Lung (tissue), 16 donors: ENCODE data around the gene LCN15. TPM values are rescaled to one million over a fixed set of nuclear protein-coding genes. Genes with fewer than 3 reads are reported as not detected.
A peak's percentile ranks its signal among the peaks of the same experiment; 100 is the strongest.

Experiments used
- ATAC-seq: fragments of 200-7000 bp; cut with Tn5 transposase; one replicate; pipeline ENCODE4 v1.9.1; 2020; ENCODE audit warnings: moderate number of reproducible peaks; ENCODE audit not compliant: insufficient read depth, low FRiP score
- DNase-seq, 3 donors: peaks; one replicate each; pipeline ENCODE4 v3.0.0-alpha.2; 2013 to 2017
- H3K27ac ChIP-seq, 2 donors: one replicate each; pipeline ENCODE4 v1.5.1; 2013; ENCODE audit warnings: mild to moderate bottlenecking in 2 of 2, moderate library complexity in 2 of 2, control low read depth in 1 of 2, inconsistent platforms in 1 of 2, low read depth in 1 of 2, low read length in 1 of 2
- H3K27me3 ChIP-seq, 3 donors: one replicate each; pipeline ENCODE4 v1.5.1; 2013; ENCODE audit warnings: low read length in 2 of 3; ENCODE audit not compliant: control insufficient read depth in 3 of 3, insufficient read depth in 3 of 3
- H3K36me3 ChIP-seq, 4 donors: one replicate each; pipeline ENCODE4 v1.5.1; 2013; ENCODE audit warnings: low read length in 4 of 4, mild to moderate bottlenecking in 1 of 4, moderate library complexity in 1 of 4; ENCODE audit not compliant: control insufficient read depth in 4 of 4, insufficient read depth in 4 of 4
- H3K4me1 ChIP-seq, 5 donors: one replicate each; pipeline ENCODE4 v1.5.1; 2013; ENCODE audit warnings: low read length in 5 of 5, mild to moderate bottlenecking in 2 of 5, moderate library complexity in 1 of 5; ENCODE audit not compliant: control insufficient read depth in 5 of 5, insufficient read depth in 5 of 5
- H3K4me3 ChIP-seq: one replicate; pipeline ENCODE4 v1.5.1; 2013; ENCODE audit warnings: mild to moderate bottlenecking, control low read depth, moderate library complexity
- H3K9ac ChIP-seq, 2 donors: one replicate each; pipeline ENCODE4 v1.5.1; 2013; ENCODE audit warnings: low read length in 2 of 2, control low read depth in 1 of 2; ENCODE audit not compliant: insufficient read depth in 1 of 2
- H3K9me3 ChIP-seq, 4 donors: one replicate each; pipeline ENCODE4 v1.5.1; 2013; ENCODE audit warnings: low read length in 3 of 4, mild to moderate bottlenecking in 1 of 4, moderate library complexity in 1 of 4; ENCODE audit not compliant: control insufficient read depth in 4 of 4, insufficient read depth in 3 of 4
- WGBS, 2 donors: extraction: QIAGEN DNeasy Blood & Tissue Kit; methylation state at CpG; one replicate each; pipeline ENCODE4 v1.1.7; 2013; 5-methylcytosine and 5-hydroxymethylcytosine counted together
- long read RNA-seq, 5 donors: transcript quantifications; one replicate each; lab custom pipeline, GENCODE V29; 2026
- polyA plus RNA-seq, 2 donors: library from polyadenylated mRNA; stranded (reverse); fragments of 200-250 nt; gene quantifications; one replicate each; pipeline ENCODE4 v1.2.1, GENCODE V29; 2013
- total RNA-seq, 2 donors: library from RNA; depleted of rRNA in 1 of 2; stranded (reverse); fragments of >200 nt in 1 of 2; gene quantifications; one replicate each; pipeline ENCODE4 v1.2.1, GENCODE V29; 2014 to 2021
- TF ChIP-seq, protein P1 (sequence below): IDR thresholded peaks from 2 replicates; pipeline ENCODE4 v1.5.1; 2012; ENCODE audit warnings: mild to moderate bottlenecking; ENCODE audit errors: control extremely low read depth, extremely low read depth
- donor health status: control.
- donor health status: control.
- donor health status: Bipolar disorder and iron deficiency.
- donor health status: healthy.
- donor health status: DM: yes; HTN: yes; CAD: no.

Gene LCN15, protein sequence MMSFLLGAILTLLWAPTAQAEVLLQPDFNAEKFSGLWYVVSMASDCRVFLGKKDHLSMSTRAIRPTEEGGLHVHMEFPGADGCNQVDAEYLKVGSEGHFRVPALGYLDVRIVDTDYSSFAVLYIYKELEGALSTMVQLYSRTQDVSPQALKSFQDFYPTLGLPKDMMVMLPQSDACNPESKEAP
- total RNA-seq = not detected
- under 1 TPM in 1 of 2 donors, not detected in 1; 0.16 TPM for polyA plus RNA-seq
- long read RNA-seq, donor 1, partial matches to known transcripts = 108 of 168 reads
- long read RNA-seq, donor 1, other reads (novel, unspliced or antisense) = 60 of 168 reads
- long read RNA-seq, donor 2 = 0 reads
- long read RNA-seq, donor 3 = 0 reads
- long read RNA-seq, donor 4 = 0 reads
- long read RNA-seq, donor 5 = 0 reads

DNA sequence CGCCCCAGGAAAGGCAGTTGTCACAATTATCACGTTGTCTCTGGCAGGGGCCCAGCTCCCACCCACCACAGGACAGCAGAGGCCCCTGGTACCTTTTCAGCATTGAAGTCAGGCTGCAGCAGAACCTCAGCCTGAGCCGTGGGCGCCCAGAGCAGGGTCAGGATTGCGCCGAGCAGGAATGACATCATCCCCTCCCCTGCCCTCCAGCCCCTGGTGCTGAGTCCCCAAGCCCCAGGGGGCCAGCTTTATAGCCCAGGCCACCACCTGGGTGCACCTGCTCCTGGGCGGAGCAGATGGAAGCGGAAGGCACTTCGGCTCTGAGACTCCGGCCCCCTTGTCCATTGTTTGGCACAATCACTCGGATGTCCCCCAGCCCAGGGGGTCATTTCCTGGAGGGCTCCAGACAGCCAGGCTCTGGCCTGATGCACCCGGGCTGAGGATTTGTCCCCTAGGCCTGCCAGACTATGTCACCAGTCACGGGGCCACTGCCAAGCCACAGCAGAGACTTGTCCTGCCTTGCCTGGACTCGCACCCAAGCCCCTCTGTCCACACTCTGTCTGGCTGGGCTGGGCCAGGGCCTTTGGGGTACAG lies at the start of gene LCN15:
TSS of gene LCN15 (minus strand) at position 218 of the 591 bp plus-strand sequence. CDS start at position 188, 30 bp downstream.
- ATAC-seq (no peak), DNase-seq (no peak)
- TF ChIP-seq, protein P1, sequence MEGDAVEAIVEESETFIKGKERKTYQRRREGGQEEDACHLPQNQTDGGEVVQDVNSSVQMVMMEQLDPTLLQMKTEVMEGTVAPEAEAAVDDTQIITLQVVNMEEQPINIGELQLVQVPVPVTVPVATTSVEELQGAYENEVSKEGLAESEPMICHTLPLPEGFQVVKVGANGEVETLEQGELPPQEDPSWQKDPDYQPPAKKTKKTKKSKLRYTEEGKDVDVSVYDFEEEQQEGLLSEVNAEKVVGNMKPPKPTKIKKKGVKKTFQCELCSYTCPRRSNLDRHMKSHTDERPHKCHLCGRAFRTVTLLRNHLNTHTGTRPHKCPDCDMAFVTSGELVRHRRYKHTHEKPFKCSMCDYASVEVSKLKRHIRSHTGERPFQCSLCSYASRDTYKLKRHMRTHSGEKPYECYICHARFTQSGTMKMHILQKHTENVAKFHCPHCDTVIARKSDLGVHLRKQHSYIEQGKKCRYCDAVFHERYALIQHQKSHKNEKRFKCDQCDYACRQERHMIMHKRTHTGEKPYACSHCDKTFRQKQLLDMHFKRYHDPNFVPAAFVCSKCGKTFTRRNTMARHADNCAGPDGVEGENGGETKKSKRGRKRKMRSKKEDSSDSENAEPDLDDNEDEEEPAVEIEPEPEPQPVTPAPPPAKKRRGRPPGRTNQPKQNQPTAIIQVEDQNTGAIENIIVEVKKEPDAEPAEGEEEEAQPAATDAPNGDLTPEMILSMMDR = no peak
- WGBS, 2 donors = 69 to 81% methylated on average over 14 of the region's 14 CpGs
- no peak within 1 kb of the TSS for H3K9ac ChIP-seq
- no peak within 1 kb of the TSS for H3K27ac ChIP-seq
- no peaks in the 10 kb centered on the region for H3K9me3 ChIP-seq
- no peaks in the 10 kb centered on the region for H3K36me3 ChIP-seq
- peaks cover 0 to 2% (median 0%) of the 10 kb centered on the region in 5 donors for H3K4me1 ChIP-seq
- H3K27me3 ChIP-seq = peaks cover 0 to 3% (median 0%) of the 10 kb centered on the region in 3 donors
- no peak within 1 kb of the TSS for H3K4me3 ChIP-seq

DNA sequence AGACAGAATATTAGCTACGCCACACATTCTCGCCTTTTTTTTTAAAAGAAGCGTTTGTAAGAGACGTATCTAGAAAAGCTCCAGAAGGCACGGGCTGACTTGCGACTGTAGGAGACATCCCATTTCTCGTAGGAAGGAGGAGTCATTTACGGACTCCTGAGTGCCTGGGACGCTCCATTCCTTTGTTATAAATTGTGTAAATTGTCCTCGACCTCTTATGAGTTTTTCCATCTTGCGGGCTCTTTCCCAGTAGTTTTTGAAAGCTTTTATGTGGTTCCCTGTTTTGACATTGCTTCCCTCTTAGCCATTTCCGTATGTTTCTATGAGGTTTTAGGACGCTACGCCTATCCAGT lies 44.5 kb upstream of the LCN15 start:
- peaks cover 0 to 25% (median 4%) of the 10 kb centered on the region in 5 donors for H3K4me1 ChIP-seq
- peak overlapping the region in 1 of 2 donors; percentile 53 for H3K9ac ChIP-seq
- peak in 2 of 3 donors; percentile 28 to 35 for DNase-seq
- peak overlapping the region; percentile 92 for H3K4me3 ChIP-seq
- ATAC-seq = no peak
- H3K27me3 ChIP-seq = no peaks in the 10 kb centered on the region
- TF ChIP-seq, protein P1 = no peak
- 2 to 4% methylated on average over 14 of the region's 14 CpGs for WGBS, 2 donors
- H3K27ac ChIP-seq = peak overlapping the region in 1 of 2 donors; percentile 58
- no peaks in the 10 kb centered on the region for H3K9me3 ChIP-seq
- H3K36me3 ChIP-seq = peaks cover 0 to 7% (median under 1%) of the 10 kb centered on the region in 4 donors

DNA sequence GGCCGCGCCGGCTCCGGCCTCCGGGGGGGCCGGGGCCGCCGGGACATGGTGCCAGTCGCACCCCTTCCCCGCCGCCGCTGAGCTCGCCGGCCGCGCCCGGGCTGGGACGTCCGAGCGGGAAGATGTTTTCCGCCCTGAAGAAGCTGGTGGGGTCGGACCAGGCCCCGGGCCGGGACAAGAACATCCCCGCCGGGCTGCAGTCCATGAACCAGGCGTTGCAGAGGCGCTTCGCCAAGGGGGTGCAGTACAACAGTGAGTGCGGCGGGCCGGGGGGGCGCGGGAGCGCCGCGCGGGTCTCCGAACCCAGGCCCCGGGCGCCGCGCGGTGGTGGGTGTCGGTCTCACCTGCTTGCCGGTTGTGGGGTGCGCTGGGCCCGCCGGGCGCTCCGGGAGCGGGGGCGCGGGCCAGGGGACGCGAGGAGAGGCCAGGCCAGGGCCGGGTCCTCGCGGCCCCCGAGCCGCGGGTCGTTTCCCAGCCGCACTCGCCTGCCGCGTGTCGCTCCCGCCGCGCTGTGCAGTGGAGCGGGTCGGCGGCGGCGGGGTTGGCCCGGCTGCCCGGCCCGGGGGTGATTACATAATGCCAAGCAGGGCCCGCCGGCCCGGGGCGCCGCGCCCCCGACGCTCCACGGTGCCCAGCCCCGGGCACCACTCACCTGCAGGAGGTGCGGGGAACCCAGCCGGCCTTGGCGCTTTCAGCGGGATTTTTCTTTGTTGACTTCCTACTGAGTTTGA lies 43.9 kb upstream of the LCN15 start:
- Histone ChIP-seq H3K9ac (no peak overlapping the region), H3K27me3 (no peaks in the 10 kb centered on the region), H3K9me3 (no peaks in the 10 kb centered on the region), H3K36me3 (peaks cover 0 to 7% (median under 1%) of the 10 kb centered on the region in 4 donors), H3K27ac (peak overlapping the region; percentile 58 to 94), H3K4me1 (peaks cover 0 to 25% (median 4%) of the 10 kb centered on the region in 5 donors), H3K4me3 (peak overlapping the region; percentile 92)
- DNase-seq = peak in 2 of 3 donors; percentile 26 to 40
- ATAC-seq = no peak
- 0 to 1% methylated on average over 47 to 93 of the region's 93 CpGs for WGBS, 2 donors
- TF ChIP-seq, protein P1 = no peak
